Panc1 (cell line): Measurements from ENCODE around the gene RANBP1.

ENCODE experiments used
- POLR2AphosphoS5 ChIP-seq: IDR thresholded peaks from 2 replicates; pipeline ENCODE4 v1.6.1; 2012; ENCODE audit warnings: mild to moderate bottlenecking, low read depth, low read length, moderate library complexity
- SIN3A ChIP-seq: IDR thresholded peaks from 2 replicates; pipeline ENCODE4 v1.6.1; 2012; ENCODE audit warnings: low read depth, mild to moderate bottlenecking, low read length, moderate library complexity, borderline replicate concordance; ENCODE audit not compliant: insufficient read depth
- TCF7L2 ChIP-seq: IDR thresholded peaks from 2 replicates; pipeline ENCODE4 v1.6.1; 2011; ENCODE audit warnings: mild to moderate bottlenecking, low read depth, low read length, inconsistent platforms
- TF ChIP-seq, protein P1 (sequence below): fragments of 450-650 bp; IDR thresholded peaks from 2 replicates; pipeline ENCODE4 v1.5.1; 2017; ENCODE audit warnings: mild to moderate bottlenecking

- TF ChIP-seq, protein P1, sequence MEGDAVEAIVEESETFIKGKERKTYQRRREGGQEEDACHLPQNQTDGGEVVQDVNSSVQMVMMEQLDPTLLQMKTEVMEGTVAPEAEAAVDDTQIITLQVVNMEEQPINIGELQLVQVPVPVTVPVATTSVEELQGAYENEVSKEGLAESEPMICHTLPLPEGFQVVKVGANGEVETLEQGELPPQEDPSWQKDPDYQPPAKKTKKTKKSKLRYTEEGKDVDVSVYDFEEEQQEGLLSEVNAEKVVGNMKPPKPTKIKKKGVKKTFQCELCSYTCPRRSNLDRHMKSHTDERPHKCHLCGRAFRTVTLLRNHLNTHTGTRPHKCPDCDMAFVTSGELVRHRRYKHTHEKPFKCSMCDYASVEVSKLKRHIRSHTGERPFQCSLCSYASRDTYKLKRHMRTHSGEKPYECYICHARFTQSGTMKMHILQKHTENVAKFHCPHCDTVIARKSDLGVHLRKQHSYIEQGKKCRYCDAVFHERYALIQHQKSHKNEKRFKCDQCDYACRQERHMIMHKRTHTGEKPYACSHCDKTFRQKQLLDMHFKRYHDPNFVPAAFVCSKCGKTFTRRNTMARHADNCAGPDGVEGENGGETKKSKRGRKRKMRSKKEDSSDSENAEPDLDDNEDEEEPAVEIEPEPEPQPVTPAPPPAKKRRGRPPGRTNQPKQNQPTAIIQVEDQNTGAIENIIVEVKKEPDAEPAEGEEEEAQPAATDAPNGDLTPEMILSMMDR, result no peak
- TF ChIP-seq TCF7L2 (no peak), SIN3A (no peak; the same call in 1 of the 2 replicates), POLR2AphosphoS5 (no peak)
Observed at GRCh38 chr22:20117633-20118299, 1.9 kb downstream of the RANBP1 start.
